Neural cell (in vitro differentiated cells): ENCODE results near the gene MRC2.

Experiments used
- CTCF ChIP-seq: fragments of 450-650 bp; IDR thresholded peaks from 2 replicates; pipeline ENCODE4 v1.5.1; 2014; ENCODE audit warnings: antibody characterized with exemption, mild to moderate bottlenecking, moderate library complexity; ENCODE audit not compliant: poor library complexity, severe bottlenecking
- EZH2 ChIP-seq: fragments of 200-600, 300-800 bp; shearing (Covaris generic), sonication (generic); IDR thresholded peaks from 2 replicates; pipeline ENCODE4 v1.6.1; 2014; ENCODE audit warnings: antibody characterized with exemption, low read length, borderline replicate concordance, mild to moderate bottlenecking; ENCODE audit not compliant: insufficient read depth, poor library complexity, severe bottlenecking
- MXI1 ChIP-seq: fragments of 450-650 bp; conservative IDR thresholded peaks from 2 replicates; pipeline ENCODE4 v1.6.1; 2014; ENCODE audit warnings: antibody characterized with exemption, mild to moderate bottlenecking; ENCODE audit not compliant: poor library complexity, severe bottlenecking
- POLR2AphosphoS5 ChIP-seq: IDR thresholded peaks from 2 replicates; pipeline ENCODE4 v1.6.1; 2012
- RAD21 ChIP-seq: fragments of 450-650 bp; conservative IDR thresholded peaks from 2 replicates; pipeline ENCODE4 v1.6.1; 2014; ENCODE audit warnings: antibody characterized with exemption, mild to moderate bottlenecking, moderate library complexity

GRCh38 chr17:62739645-62740388 lies 112.3 kb downstream of the MRC2 start:
- peak; percentile 26 for TF ChIP-seq CTCF
- peak; percentile 18 for TF ChIP-seq POLR2AphosphoS5
- TF ChIP-seq RAD21: peak; percentile 15
- no peak for TF ChIP-seq MXI1
- no peak for TF ChIP-seq EZH2
